ENCODE results near the gene AFF4. TPM values are rescaled to one million over a fixed set of nuclear protein-coding genes. Genes with fewer than 3 reads are reported as not detected.

Gene AFF4
- polyA plus RNA-seq, 2 of the 4 experiments (the other 2 are of a cell fraction) = 22.1 to 43.5 TPM

DNA sequence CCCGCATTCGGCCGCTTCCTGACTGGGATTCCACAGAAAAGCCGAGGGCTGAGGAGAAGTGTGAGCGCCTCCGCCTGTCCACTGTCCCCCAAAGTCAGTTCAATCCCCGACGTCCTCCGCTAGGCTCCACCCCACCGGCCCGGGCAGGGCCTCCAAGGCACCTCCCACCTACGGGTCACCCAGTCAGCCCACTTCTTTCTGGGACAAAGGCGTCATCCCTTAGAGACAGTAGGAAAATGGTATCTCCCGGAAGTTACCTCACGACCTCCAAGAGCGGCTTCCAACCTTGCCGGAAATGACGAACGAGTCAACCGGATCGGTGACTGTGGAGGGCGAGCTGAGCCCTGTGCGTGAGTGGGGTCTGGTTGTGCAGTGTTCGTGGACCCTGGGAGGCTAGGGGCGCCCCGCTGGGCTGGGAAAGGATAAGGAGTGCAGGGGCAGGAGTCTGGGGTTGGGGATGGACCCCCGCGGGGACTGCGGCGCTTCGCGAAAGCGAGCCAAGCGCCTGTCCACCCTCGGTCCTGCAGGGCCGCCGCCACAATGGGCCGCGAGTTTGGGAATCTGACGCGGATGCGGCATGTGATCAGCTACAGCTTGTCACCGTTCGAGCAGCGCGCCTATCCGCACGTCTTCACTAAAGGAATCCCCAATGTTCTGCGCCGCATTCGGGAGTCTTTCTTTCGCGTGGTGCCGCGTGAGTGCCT, 96.9 kb downstream of the AFF4 start, which contains the start of the genes GDF9 and UQCRQ (continued):
- TF ChIP-seq NFE2L2 (conservative IDR thresholded peaks at IDR 0.05; ENCODE audit: low read length) (no peak), HDAC2 (IDR thresholded peaks at IDR 0.05) (no peak), POLR2A (IDR thresholded peaks at IDR 0.05; ENCODE audit: low read length) (peak; percentile 94), ZSCAN20 (CRISPR knock-in tag; IDR thresholded peaks at IDR 0.05) (no peak), RFX5 (IDR thresholded peaks at IDR 0.05) (no peak), NPAS2 (CRISPR knock-in tag; IDR thresholded peaks at IDR 0.05; ENCODE audit: borderline replicate concordance) (no peak), EHF (CRISPR knock-in tag; IDR thresholded peaks at IDR 0.05) (no peak), MYC (IDR thresholded peaks at IDR 0.05; ENCODE audit: borderline replicate concordance, low read length) (no peak), EHMT2 (IDR thresholded peaks at IDR 0.05; ENCODE audit: low read depth) (no peak)
- TF ChIP-seq, protein P1, sequence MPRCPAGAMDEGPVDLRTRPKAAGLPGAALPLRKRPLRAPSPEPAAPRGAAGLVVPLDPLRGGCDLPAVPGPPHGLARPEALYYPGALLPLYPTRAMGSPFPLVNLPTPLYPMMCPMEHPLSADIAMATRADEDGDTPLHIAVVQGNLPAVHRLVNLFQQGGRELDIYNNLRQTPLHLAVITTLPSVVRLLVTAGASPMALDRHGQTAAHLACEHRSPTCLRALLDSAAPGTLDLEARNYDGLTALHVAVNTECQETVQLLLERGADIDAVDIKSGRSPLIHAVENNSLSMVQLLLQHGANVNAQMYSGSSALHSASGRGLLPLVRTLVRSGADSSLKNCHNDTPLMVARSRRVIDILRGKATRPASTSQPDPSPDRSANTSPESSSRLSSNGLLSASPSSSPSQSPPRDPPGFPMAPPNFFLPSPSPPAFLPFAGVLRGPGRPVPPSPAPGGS (IDR thresholded peaks at IDR 0.05) = no peak; the same call in none of the 3 replicates
- TF ChIP-seq, protein P2, sequence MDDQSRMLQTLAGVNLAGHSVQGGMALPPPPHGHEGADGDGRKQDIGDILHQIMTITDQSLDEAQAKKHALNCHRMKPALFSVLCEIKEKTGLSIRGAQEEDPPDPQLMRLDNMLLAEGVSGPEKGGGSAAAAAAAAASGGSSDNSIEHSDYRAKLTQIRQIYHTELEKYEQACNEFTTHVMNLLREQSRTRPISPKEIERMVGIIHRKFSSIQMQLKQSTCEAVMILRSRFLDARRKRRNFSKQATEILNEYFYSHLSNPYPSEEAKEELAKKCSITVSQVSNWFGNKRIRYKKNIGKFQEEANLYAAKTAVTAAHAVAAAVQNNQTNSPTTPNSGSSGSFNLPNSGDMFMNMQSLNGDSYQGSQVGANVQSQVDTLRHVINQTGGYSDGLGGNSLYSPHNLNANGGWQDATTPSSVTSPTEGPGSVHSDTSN (IDR thresholded peaks at IDR 0.05) = peak; percentile 42; the same call in 1 of the 2 replicates

DNA sequence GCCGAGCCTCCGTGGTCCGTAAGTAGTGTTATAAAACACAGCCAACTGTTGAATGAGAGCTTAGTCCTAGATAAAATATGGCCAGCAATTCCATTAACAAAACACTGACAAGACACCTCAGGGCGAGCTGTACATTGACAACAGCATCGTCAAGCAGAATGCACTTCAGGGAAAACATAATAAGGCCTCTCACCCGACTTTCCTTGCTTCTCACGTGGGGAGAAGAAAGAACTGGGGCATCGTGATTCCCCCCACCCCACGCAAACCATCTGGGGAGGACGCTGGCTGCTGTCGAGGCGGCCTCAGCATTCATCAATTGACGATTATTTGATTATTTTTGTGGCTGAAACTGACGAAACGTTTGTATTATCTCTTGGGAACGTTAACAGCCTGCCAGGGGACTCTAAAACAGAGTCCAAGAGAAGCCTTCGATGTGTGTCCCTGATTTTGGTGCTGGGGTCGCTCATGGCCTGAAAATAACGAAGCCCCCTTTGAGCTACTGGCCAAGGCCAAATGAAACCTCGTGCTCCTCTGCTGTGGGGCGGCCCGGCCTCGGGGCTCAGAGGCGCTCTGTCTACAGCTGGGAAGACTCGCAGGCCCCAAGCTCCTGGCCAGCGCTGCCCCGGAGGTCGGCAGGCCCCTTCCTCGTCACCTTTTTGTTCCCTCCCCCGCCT, 97.6 kb downstream of the AFF4 start:
- FAIRE-seq (no peak), DNase-seq (ENCODE audit: low read depth in 1 of 2, low spot score in 1 of 2) (no peak), ATAC-seq (peak; percentile 60 to 71; a peak in 5 of 6 replicates)
- CTCF ChIA-PET = interaction anchor here (0.6 to 7.6 kb wide), 10 partner anchors 9 to 339 kb away, joined by 3 to 69 read pairs (median 5); partner anchors contain the start of gene SHROOM1
- Histone ChIP-seq H3K27ac (peak overlapping the region; percentile 92 to 95), H3K4me1 (peaks cover 12% of the 10 kb centered on the region; the same call in 1 of the 3 replicates), H3K9me3 (no peaks in the 10 kb centered on the region), H3K4me2 (peak overlapping the region; percentile 92), H3K4me3 (peak overlapping the region; percentile 73)
- POLR2A ChIA-PET = interaction anchor here (0.6 to 1.4 kb wide), 8 partner anchors 23 to 186 kb away, joined by 3 to 9 read pairs (median 4); partner anchors contain the start of genes HSPA4 and SHROOM1
- 43% methylated on average over 29 of the region's 30 CpGs for WGBS (ENCODE audit: missing lambda C conversion rate)
- TF ChIP-seq, protein P3, sequence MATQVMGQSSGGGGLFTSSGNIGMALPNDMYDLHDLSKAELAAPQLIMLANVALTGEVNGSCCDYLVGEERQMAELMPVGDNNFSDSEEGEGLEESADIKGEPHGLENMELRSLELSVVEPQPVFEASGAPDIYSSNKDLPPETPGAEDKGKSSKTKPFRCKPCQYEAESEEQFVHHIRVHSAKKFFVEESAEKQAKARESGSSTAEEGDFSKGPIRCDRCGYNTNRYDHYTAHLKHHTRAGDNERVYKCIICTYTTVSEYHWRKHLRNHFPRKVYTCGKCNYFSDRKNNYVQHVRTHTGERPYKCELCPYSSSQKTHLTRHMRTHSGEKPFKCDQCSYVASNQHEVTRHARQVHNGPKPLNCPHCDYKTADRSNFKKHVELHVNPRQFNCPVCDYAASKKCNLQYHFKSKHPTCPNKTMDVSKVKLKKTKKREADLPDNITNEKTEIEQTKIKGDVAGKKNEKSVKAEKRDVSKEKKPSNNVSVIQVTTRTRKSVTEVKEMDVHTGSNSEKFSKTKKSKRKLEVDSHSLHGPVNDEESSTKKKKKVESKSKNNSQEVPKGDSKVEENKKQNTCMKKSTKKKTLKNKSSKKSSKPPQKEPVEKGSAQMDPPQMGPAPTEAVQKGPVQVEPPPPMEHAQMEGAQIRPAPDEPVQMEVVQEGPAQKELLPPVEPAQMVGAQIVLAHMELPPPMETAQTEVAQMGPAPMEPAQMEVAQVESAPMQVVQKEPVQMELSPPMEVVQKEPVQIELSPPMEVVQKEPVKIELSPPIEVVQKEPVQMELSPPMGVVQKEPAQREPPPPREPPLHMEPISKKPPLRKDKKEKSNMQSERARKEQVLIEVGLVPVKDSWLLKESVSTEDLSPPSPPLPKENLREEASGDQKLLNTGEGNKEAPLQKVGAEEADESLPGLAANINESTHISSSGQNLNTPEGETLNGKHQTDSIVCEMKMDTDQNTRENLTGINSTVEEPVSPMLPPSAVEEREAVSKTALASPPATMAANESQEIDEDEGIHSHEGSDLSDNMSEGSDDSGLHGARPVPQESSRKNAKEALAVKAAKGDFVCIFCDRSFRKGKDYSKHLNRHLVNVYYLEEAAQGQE (IDR thresholded peaks at IDR 0.05) = no peak
- TF ChIP-seq EHF (CRISPR knock-in tag; IDR thresholded peaks at IDR 0.05) (no peak), SREBF2 (IDR thresholded peaks at IDR 0.05) (no peak), TP53 (CRISPR knock-in tag; IDR thresholded peaks at IDR 0.05) (peak; percentile 84; the same call in 1 of the 2 replicates), POLR2AphosphoS2 (conservative IDR thresholded peaks at IDR 0.05; ENCODE audit: low read length) (no peak), PHF8 (IDR thresholded peaks at IDR 0.05; ENCODE audit: borderline replicate concordance, low read depth) (peak; percentile 36; the same call in 1 of the 2 replicates)
- TF ChIP-seq, protein P4, sequence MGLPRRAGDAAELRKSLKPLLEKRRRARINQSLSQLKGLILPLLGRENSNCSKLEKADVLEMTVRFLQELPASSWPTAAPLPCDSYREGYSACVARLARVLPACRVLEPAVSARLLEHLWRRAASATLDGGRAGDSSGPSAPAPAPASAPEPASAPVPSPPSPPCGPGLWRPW (IDR thresholded peaks at IDR 0.05) = no peak
- TF ChIP-seq, protein P5, sequence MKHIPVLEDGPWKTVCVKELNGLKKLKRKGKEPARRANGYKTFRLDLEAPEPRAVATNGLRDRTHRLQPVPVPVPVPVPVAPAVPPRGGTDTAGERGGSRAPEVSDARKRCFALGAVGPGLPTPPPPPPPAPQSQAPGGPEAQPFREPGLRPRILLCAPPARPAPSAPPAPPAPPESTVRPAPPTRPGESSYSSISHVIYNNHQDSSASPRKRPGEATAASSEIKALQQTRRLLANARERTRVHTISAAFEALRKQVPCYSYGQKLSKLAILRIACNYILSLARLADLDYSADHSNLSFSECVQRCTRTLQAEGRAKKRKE (CRISPR knock-in tag; IDR thresholded peaks at IDR 0.05; ENCODE audit: low read depth) = 0 out of 2 replicates have a peak, but pooled peaks have one; percentile 54
- TF ChIP-seq, protein P6, sequence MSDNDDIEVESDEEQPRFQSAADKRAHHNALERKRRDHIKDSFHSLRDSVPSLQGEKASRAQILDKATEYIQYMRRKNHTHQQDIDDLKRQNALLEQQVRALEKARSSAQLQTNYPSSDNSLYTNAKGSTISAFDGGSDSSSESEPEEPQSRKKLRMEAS (IDR thresholded peaks at IDR 0.05) = no peak; the same call in 1 of the 2 replicates
- TF ChIP-seq, protein P7, sequence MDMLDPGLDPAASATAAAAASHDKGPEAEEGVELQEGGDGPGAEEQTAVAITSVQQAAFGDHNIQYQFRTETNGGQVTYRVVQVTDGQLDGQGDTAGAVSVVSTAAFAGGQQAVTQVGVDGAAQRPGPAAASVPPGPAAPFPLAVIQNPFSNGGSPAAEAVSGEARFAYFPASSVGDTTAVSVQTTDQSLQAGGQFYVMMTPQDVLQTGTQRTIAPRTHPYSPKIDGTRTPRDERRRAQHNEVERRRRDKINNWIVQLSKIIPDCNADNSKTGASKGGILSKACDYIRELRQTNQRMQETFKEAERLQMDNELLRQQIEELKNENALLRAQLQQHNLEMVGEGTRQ (IDR thresholded peaks at IDR 0.05) = 0 out of 2 replicates have a peak, but pooled peaks have one; percentile 11

All from A549 (cell line).